Activated T-helper 1 cell treated with anti-CD3 and anti-CD28 coated beads, Interleukin-12 subunit alpha, Interleukin-12 subunit beta, Interleukin-2, Interleukin-4 antibody, amounts not matched to agents 30 ng/mL and 10 ng/mL and 1 ng/mL, durations not matched to agents 14 hours and 24 hours and 36 hours (primary cell): ENCODE measurements around the gene TPM1. TPM values are rescaled to one million over a fixed set of nuclear protein-coding genes. Genes with fewer than 3 reads are reported as not detected.

Experiments
- DNase-seq: peaks from one replicate; pipeline ENCODE4 v3.0.0; 2021; ENCODE audit warnings: low spot score
- H3K27ac Mint-ChIP-seq: one replicate; pipeline ENCODE4 v1.8.0; 2021; ENCODE audit warnings: mild to moderate bottlenecking, mixed read lengths
- H3K27me3 Mint-ChIP-seq: one replicate; pipeline ENCODE4 v1.8.0; 2022; ENCODE audit warnings: mild to moderate bottlenecking, moderate library complexity, mixed read lengths; ENCODE audit not compliant: insufficient read depth
- H3K36me3 Mint-ChIP-seq: one replicate; pipeline ENCODE4 v1.8.0; 2021; ENCODE audit warnings: low read depth, mixed read lengths
- H3K4me1 Mint-ChIP-seq: one replicate; pipeline ENCODE4 v1.8.0; 2021; ENCODE audit warnings: low read depth, mixed read lengths
- H3K4me3 Mint-ChIP-seq: one replicate; pipeline ENCODE4 v1.8.0; 2021; ENCODE audit warnings: mild to moderate bottlenecking, moderate library complexity, mixed read lengths
- H3K9me3 Mint-ChIP-seq: one replicate; pipeline ENCODE4 v1.8.0; 2021; ENCODE audit warnings: mixed read lengths
- intact Hi-C: fragments of 100-400 bp; cut with micrococcal nuclease; formaldehyde crosslinking; loops from one replicate; pipeline ENCODE4 v1.15.1; 2024
- total RNA-seq: library from RNA; stranded (reverse); gene quantifications from 2 replicates; pipeline ENCODE4 v1.2.3, GENCODE V29; 2022

Gene TPM1
- total RNA-seq, 1 donor from 2014 or later: 9.3 TPM

DNA sequence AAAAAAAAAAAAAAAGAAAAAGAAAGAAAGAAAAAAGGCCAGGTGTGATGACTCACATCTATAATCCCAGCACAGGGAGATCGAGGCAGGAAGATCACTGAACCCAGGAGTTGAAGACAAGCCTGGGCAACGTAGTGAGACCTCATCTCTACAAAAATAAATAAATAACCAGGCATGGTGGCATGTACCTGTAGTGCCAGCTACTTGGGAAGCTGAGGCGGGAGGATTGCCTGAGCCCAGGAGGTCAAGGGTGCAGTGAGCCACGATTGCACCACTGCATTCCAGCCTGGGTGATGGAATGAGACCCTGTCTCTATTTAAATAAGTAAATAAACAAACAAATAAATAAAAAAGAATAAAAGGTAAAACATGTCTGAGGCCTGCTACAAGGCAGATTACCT, 39.8 kb downstream of the TPM1 start:
- H3K9me3 Mint-ChIP-seq: no peaks in the 10 kb centered on the region

DNA sequence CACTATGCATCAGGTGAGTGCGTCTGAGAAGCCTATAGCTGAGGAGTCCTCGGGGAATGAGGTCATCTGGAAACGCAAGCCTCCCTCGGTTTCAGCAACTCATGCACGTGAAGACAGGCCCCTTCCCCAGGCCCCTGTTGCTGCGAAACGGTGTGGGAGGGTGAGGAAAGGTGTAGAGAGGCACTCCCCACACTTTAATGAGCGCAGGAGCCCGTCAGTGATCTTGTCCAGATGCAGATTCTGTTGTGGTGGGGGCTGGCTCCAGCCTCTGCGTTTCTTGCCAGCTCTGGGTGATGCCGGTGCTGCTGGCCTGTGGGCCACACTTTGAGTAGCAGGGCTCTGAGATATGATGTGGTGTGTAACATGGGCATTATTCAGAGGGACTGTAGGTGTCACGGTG, 40.5 kb downstream of the TPM1 start:
- no peaks in the 10 kb centered on the region for H3K36me3 Mint-ChIP-seq
- peaks cover 13% of the 10 kb centered on the region for H3K27me3 Mint-ChIP-seq
- H3K27ac Mint-ChIP-seq: no peak overlapping the region
- intact Hi-C loops: no loop called here
- no peaks in the 10 kb centered on the region for H3K4me1 Mint-ChIP-seq
- H3K9me3 Mint-ChIP-seq: no peaks in the 10 kb centered on the region
- no peak overlapping the region for H3K4me3 Mint-ChIP-seq
- no peak for DNase-seq

More for the DNA sequence above, 39.8 kb downstream of the TPM1 start:
- Mint-ChIP-seq H3K27me3 (peaks cover 13% of the 10 kb centered on the region), H3K36me3 (no peaks in the 10 kb centered on the region), H3K4me3 (no peak overlapping the region), H3K27ac (no peak overlapping the region), H3K4me1 (no peaks in the 10 kb centered on the region)
- intact Hi-C loops: no loop called here
- no peak for DNase-seq

- Mint-ChIP-seq H3K27me3 (peaks cover 13% of the 10 kb centered on the region), H3K9me3 (no peaks in the 10 kb centered on the region), H3K4me3 (no peak overlapping the region), H3K4me1 (no peaks in the 10 kb centered on the region), H3K27ac (no peak overlapping the region), H3K36me3 (no peaks in the 10 kb centered on the region)
- no peak for DNase-seq
- intact Hi-C loops: no loop called here
These were observed 41.0 kb downstream of the TPM1 start for GRCh38 chr15:63083541-63083940.

- H3K36me3 Mint-ChIP-seq: no peaks in the 10 kb centered on the region
- H3K9me3 Mint-ChIP-seq: no peaks in the 10 kb centered on the region
- no peak overlapping the region for H3K27ac Mint-ChIP-seq
- intact Hi-C loops: no loop called here
- DNase-seq: no peak
- H3K4me1 Mint-ChIP-seq: no peaks in the 10 kb centered on the region
- peaks cover 18% of the 10 kb centered on the region for H3K27me3 Mint-ChIP-seq
- H3K4me3 Mint-ChIP-seq: no peak overlapping the region
These were observed 42.3 kb downstream of the TPM1 start for GRCh38 chr15:63084806-63085205.

- no peak overlapping the region for H3K4me3 Mint-ChIP-seq
- no peaks in the 10 kb centered on the region for H3K4me1 Mint-ChIP-seq
- intact Hi-C loops: no loop called here
- no peaks in the 10 kb centered on the region for H3K9me3 Mint-ChIP-seq
- H3K36me3 Mint-ChIP-seq: no peaks in the 10 kb centered on the region
- DNase-seq: no peak
- peaks cover 18% of the 10 kb centered on the region for H3K27me3 Mint-ChIP-seq
- no peak overlapping the region for H3K27ac Mint-ChIP-seq
These were observed 42.7 kb downstream of the TPM1 start for GRCh38 chr15:63085289-63085688.

DNA sequence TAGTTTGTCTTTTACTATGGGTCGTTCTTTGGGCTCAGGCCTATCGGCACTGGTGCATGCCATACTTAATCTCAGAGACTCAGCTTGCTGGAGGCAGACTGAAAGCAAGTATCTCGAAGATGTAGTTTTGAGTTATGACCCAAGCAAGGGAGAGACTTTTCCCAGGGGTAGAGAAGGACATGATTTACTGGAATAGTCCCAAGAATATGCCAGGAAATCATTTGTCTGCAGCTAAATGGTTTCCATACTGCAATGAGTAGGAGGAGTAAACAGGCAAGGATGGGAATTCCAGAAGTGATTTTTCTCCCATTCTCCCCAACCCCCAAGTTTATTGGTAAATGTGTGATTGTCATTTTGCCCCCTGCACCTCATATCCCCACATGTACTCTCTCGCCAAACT, 43.7 kb downstream of the TPM1 start:
- Mint-ChIP-seq H3K4me3 (no peak overlapping the region), H3K9me3 (no peaks in the 10 kb centered on the region), H3K36me3 (no peaks in the 10 kb centered on the region), H3K27ac (no peak overlapping the region), H3K4me1 (no peaks in the 10 kb centered on the region), H3K27me3 (peaks cover 18% of the 10 kb centered on the region)
- no peak for DNase-seq
- intact Hi-C loops: no loop called here

GRCh38 chr15:63086947-63087346, 44.4 kb downstream of the TPM1 start:
- H3K27ac Mint-ChIP-seq: no peak overlapping the region
- intact Hi-C loops: no loop called here
- H3K36me3 Mint-ChIP-seq: no peaks in the 10 kb centered on the region
- DNase-seq: no peak
- no peaks in the 10 kb centered on the region for H3K9me3 Mint-ChIP-seq
- H3K27me3 Mint-ChIP-seq: peaks cover 13% of the 10 kb centered on the region
- no peaks in the 10 kb centered on the region for H3K4me1 Mint-ChIP-seq
- no peak overlapping the region for H3K4me3 Mint-ChIP-seq

DNA sequence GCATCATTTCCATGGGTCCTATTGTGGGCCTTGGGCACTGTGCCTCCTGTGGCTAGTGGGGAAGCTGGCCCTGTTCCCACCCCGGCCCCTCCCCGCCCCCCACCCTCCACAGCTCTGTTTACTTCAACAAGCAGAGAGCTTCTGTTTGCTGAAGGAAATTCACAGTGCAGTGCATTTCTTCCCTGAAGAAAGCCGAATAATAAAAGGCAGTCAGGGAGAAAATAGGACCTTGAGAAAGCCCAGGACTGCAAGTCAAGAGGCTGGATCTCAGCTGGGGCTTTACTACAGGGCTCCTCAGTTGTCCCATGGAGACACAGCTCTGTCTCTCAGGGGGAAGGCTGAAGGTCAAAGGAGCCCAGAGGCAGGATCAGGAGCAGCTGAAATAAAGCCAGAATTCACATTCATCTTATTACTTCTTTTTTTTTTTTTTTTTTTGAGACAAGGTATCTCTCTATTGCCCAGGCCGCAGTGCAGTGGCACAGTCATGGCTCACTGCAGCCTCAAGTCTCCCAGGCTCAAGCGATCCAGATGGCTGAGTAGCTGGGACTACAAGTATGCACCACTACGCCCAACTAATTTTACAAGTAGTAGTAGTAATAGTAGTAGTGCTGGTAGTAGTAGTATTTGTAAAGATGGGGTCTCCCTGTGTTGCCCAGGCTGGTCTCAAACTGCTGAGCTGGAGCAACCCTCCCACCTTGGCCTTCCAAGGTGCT, 46.1 kb downstream of the TPM1 start:
- Mint-ChIP-seq H3K9me3 (no peaks in the 10 kb centered on the region), H3K4me1 (no peaks in the 10 kb centered on the region), H3K27me3 (peaks cover 11% of the 10 kb centered on the region), H3K36me3 (no peaks in the 10 kb centered on the region), H3K27ac (no peak overlapping the region), H3K4me3 (no peak overlapping the region)
- intact Hi-C loops: no loop called here
- DNase-seq: no peak

DNA sequence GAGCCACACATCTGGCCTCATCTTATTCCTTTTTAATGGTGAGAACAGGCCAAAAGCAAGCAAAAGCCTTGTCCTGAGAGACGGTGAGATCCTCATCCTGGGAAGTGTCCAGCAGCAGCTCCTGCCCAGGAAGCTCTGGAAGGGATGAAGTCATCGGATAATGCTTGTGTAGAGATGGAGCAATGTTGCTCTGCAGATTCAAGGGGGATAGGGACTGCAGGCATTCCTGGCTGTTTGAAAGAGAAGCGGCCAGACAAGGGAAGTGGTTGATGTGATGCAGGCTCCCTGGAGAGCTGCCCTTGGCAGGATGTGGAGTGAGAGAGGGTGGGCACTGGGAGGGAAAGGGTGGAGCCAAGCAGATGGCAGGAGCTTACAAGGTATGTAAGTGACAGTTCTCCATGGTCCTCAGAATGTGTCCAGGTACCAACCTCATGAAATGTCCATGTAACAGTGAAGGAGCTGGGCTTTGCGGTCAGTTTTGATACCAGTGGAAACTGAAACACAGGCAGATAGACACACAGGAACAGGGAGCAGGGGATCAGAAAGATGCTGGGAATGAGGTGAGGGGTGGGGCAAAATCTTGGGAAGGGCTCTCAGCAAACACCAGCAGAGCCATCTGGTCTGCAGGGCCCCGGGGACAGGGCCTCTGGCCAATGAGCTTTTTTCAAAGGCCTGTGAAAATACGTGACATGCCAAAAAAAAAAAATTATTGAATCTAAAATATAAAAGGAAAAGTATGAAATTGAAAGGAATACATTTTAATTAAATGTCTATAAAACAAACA, 46.9 kb downstream of the TPM1 start:
- Mint-ChIP-seq H3K27me3 (peaks cover 11% of the 10 kb centered on the region), H3K9me3 (no peaks in the 10 kb centered on the region), H3K27ac (no peak overlapping the region), H3K36me3 (no peaks in the 10 kb centered on the region), H3K4me1 (no peaks in the 10 kb centered on the region), H3K4me3 (no peak overlapping the region)
- DNase-seq: no peak
- intact Hi-C loops: no loop called here

- Mint-ChIP-seq H3K9me3 (no peaks in the 10 kb centered on the region), H3K27ac (no peak overlapping the region), H3K36me3 (no peaks in the 10 kb centered on the region), H3K4me3 (no peak overlapping the region), H3K27me3 (peaks cover 11% of the 10 kb centered on the region), H3K4me1 (no peaks in the 10 kb centered on the region)
- intact Hi-C loops: no loop called here
- no peak for DNase-seq
These were observed 47.9 kb downstream of the TPM1 start for GRCh38 chr15:63090472-63090871.

GRCh38 chr15:63090887-63091286, 48.3 kb downstream of the TPM1 start:
- no peak for DNase-seq
- no peaks in the 10 kb centered on the region for H3K9me3 Mint-ChIP-seq
- intact Hi-C loops: no loop called here
- no peaks in the 10 kb centered on the region for H3K36me3 Mint-ChIP-seq
- peaks cover 11% of the 10 kb centered on the region for H3K27me3 Mint-ChIP-seq
- H3K4me1 Mint-ChIP-seq: no peaks in the 10 kb centered on the region
- no peak overlapping the region for H3K4me3 Mint-ChIP-seq
- no peak overlapping the region for H3K27ac Mint-ChIP-seq

GRCh38 chr15:63091679-63092446, 49.3 kb downstream of the TPM1 start:
- no peak overlapping the region for H3K4me3 Mint-ChIP-seq
- H3K27ac Mint-ChIP-seq: no peak overlapping the region
- DNase-seq: no peak
- H3K9me3 Mint-ChIP-seq: no peaks in the 10 kb centered on the region
- intact Hi-C loops: no loop called here
- peaks cover 8% of the 10 kb centered on the region for H3K27me3 Mint-ChIP-seq
- no peaks in the 10 kb centered on the region for H3K36me3 Mint-ChIP-seq
- no peaks in the 10 kb centered on the region for H3K4me1 Mint-ChIP-seq
